HEK293 (cell line): ENCODE results near the gene DDX46.

Experiments
- BCL11A ChIP-seq: fragments of 450-650 bp; formaldehyde crosslinking; IDR thresholded peaks from 2 replicates; pipeline ENCODE4 v1.5.1; 2016; ENCODE audit warnings: low read depth, missing biosample characterization, missing genetic modification characterization
- HOXD13 ChIP-seq: sonication (generic); formaldehyde crosslinking; IDR thresholded peaks from 2 replicates; pipeline ENCODE4 v1.8.0; 2022; ENCODE audit warnings: missing genetic modification reagents, borderline replicate concordance
- KLF1 ChIP-seq: fragments of 450-650 bp; formaldehyde crosslinking; IDR thresholded peaks from 2 replicates; pipeline ENCODE4 v1.5.1; 2016; ENCODE audit warnings: missing biosample characterization, missing genetic modification characterization
- KLF8 ChIP-seq: fragments of 450-650 bp; formaldehyde crosslinking; IDR thresholded peaks from 2 replicates; pipeline ENCODE4 v1.5.1; 2016; ENCODE audit warnings: missing biosample characterization, missing genetic modification characterization
- OSR2 ChIP-seq: fragments of 450-650 bp; formaldehyde crosslinking; IDR thresholded peaks from 2 replicates; pipeline ENCODE4 v1.5.1; 2016; ENCODE audit warnings: missing biosample characterization, missing genetic modification characterization
- SETDB1 ChIP-seq: IDR thresholded peaks from one replicate; pipeline ENCODE4 v1.6.1; 2017; ENCODE audit warnings: mild to moderate bottlenecking, low read length, moderate library complexity, mixed read lengths; ENCODE audit not compliant: insufficient read length
- SP7 ChIP-seq: fragments of 450-650 bp; formaldehyde crosslinking; IDR thresholded peaks from 2 replicates; pipeline ENCODE4 v1.5.1; 2016; ENCODE audit warnings: missing biosample characterization, missing genetic modification characterization
- ZIC2 ChIP-seq: fragments of 450-650 bp; formaldehyde crosslinking; IDR thresholded peaks from 2 replicates; pipeline ENCODE4 v1.5.1; 2016; ENCODE audit warnings: missing biosample characterization, missing genetic modification characterization
- ZNF10 ChIP-seq: fragments of 450-650 bp; formaldehyde crosslinking; IDR thresholded peaks from 2 replicates; pipeline ENCODE4 v1.5.1; 2017; ENCODE audit warnings: missing biosample characterization, missing genetic modification characterization
- ZNF292 ChIP-seq: fragments of 450-650 bp; formaldehyde crosslinking; IDR thresholded peaks from 2 replicates; pipeline ENCODE4 v1.5.1; 2016; ENCODE audit warnings: low read depth, missing biosample characterization, missing genetic modification characterization, borderline replicate concordance
- ZNF354C ChIP-seq: fragments of 450-650 bp; formaldehyde crosslinking; IDR thresholded peaks from 2 replicates; pipeline ENCODE4 v1.5.1; 2016; ENCODE audit warnings: missing biosample characterization, missing genetic modification characterization, low read depth, borderline replicate concordance
- ZNF423 ChIP-seq: fragments of 450-650 bp; formaldehyde crosslinking; IDR thresholded peaks from 2 replicates; pipeline ENCODE4 v1.5.1; 2016; ENCODE audit warnings: missing biosample characterization, missing genetic modification characterization
- ZNF560 ChIP-seq: fragments of 450-650 bp; formaldehyde crosslinking; IDR thresholded peaks from 2 replicates; pipeline ENCODE4 v1.5.1; 2017; ENCODE audit warnings: missing biosample characterization, missing genetic modification characterization, borderline replicate concordance
- ZNF747 ChIP-seq: fragments of 450-650 bp; formaldehyde crosslinking; IDR thresholded peaks from 2 replicates; pipeline ENCODE4 v1.5.1; 2016; ENCODE audit warnings: missing biosample characterization, missing genetic modification characterization
- TF ChIP-seq, protein P1 (sequence below): sonication (generic); formaldehyde crosslinking; IDR thresholded peaks from 2 replicates; pipeline ENCODE4 v1.8.1; 2022; ENCODE audit warnings: mild to moderate bottlenecking, moderate library complexity, missing genetic modification reagents
- TF ChIP-seq, protein P2 (sequence below): fragments of 450-650 bp; formaldehyde crosslinking; IDR thresholded peaks from 2 replicates; pipeline ENCODE4 v1.5.1; 2017; ENCODE audit warnings: missing biosample characterization, missing genetic modification characterization
- TF ChIP-seq, protein P3 (sequence below): fragments of 450-650 bp; formaldehyde crosslinking; IDR thresholded peaks from 2 replicates; pipeline ENCODE4 v1.5.1; 2016; ENCODE audit warnings: missing biosample characterization, missing genetic modification characterization, low read depth
- TF ChIP-seq, protein P4 (sequence below): IDR thresholded peaks from 2 replicates; pipeline ENCODE4 v1.6.1; 2011; ENCODE audit warnings: mild to moderate bottlenecking, low read depth, low read length, borderline replicate concordance
- TF ChIP-seq, protein P5 (sequence below): fragments of 450-650 bp; formaldehyde crosslinking; IDR thresholded peaks from 2 replicates; pipeline ENCODE4 v1.5.1; 2016; ENCODE audit warnings: missing biosample characterization, missing genetic modification characterization
- TF ChIP-seq, protein P6 (sequence below): fragments of 450-650 bp; formaldehyde crosslinking; IDR thresholded peaks from 2 replicates; pipeline ENCODE4 v1.5.1; 2016; ENCODE audit warnings: missing biosample characterization, missing genetic modification characterization

DDX46 gene

DNA sequence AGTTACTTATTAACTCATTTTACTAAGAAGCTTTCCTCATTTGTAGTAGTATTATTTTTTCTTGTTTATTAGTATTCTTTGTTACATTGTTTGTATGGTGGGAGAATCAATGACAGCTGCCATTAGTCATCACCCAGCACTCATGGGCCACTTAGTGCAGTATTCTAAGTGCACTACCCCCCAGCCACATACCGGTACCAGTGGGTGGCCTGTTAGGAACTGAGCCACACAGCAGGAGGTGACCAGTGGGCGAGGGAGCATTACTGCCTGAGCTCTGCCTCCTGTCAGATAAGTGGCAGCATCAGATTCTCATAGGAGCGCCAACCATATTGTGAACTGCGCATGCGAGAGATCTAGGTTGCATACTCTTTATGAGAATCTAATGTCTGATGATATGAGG, 44.5 kb upstream of the DDX46 start (continued):
- TF ChIP-seq SP7 (tag by site-specific recombination) (0 out of 2 replicates have a peak, but pooled peaks have one; percentile 16), ZNF423 (tag by site-specific recombination) (peak; percentile 31; the same call in 1 of the 2 replicates), ZIC2 (peak; percentile 96), ZNF747 (tag by site-specific recombination) (no peak), KLF8 (tag by site-specific recombination) (no peak), ZNF292 (tag by site-specific recombination) (no peak), ZNF354C (tag by site-specific recombination) (no peak), KLF1 (tag by site-specific recombination) (no peak), ZNF10 (tag by site-specific recombination) (no peak), HOXD13 (no peak), OSR2 (tag by site-specific recombination) (peak; percentile 69), BCL11A (no peak), ZNF560 (no peak), SETDB1 (no peak)
- TF ChIP-seq, protein P1, sequence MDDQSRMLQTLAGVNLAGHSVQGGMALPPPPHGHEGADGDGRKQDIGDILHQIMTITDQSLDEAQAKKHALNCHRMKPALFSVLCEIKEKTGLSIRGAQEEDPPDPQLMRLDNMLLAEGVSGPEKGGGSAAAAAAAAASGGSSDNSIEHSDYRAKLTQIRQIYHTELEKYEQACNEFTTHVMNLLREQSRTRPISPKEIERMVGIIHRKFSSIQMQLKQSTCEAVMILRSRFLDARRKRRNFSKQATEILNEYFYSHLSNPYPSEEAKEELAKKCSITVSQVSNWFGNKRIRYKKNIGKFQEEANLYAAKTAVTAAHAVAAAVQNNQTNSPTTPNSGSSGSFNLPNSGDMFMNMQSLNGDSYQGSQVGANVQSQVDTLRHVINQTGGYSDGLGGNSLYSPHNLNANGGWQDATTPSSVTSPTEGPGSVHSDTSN (CRISPR knock-in tag): no peak
- TF ChIP-seq, protein P2, sequence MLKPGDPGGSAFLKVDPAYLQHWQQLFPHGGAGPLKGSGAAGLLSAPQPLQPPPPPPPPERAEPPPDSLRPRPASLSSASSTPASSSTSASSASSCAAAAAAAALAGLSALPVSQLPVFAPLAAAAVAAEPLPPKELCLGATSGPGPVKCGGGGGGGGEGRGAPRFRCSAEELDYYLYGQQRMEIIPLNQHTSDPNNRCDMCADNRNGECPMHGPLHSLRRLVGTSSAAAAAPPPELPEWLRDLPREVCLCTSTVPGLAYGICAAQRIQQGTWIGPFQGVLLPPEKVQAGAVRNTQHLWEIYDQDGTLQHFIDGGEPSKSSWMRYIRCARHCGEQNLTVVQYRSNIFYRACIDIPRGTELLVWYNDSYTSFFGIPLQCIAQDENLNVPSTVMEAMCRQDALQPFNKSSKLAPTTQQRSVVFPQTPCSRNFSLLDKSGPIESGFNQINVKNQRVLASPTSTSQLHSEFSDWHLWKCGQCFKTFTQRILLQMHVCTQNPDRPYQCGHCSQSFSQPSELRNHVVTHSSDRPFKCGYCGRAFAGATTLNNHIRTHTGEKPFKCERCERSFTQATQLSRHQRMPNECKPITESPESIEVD: peak; percentile 36; the same call in 1 of the 2 replicates
- TF ChIP-seq, protein P3, sequence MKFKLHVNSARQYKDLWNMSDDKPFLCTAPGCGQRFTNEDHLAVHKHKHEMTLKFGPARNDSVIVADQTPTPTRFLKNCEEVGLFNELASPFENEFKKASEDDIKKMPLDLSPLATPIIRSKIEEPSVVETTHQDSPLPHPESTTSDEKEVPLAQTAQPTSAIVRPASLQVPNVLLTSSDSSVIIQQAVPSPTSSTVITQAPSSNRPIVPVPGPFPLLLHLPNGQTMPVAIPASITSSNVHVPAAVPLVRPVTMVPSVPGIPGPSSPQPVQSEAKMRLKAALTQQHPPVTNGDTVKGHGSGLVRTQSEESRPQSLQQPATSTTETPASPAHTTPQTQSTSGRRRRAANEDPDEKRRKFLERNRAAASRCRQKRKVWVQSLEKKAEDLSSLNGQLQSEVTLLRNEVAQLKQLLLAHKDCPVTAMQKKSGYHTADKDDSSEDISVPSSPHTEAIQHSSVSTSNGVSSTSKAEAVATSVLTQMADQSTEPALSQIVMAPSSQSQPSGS (tag by site-specific recombination): no peak
- TF ChIP-seq, protein P4, sequence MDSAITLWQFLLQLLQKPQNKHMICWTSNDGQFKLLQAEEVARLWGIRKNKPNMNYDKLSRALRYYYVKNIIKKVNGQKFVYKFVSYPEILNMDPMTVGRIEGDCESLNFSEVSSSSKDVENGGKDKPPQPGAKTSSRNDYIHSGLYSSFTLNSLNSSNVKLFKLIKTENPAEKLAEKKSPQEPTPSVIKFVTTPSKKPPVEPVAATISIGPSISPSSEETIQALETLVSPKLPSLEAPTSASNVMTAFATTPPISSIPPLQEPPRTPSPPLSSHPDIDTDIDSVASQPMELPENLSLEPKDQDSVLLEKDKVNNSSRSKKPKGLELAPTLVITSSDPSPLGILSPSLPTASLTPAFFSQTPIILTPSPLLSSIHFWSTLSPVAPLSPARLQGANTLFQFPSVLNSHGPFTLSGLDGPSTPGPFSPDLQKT: no peak
- TF ChIP-seq, protein P5, sequence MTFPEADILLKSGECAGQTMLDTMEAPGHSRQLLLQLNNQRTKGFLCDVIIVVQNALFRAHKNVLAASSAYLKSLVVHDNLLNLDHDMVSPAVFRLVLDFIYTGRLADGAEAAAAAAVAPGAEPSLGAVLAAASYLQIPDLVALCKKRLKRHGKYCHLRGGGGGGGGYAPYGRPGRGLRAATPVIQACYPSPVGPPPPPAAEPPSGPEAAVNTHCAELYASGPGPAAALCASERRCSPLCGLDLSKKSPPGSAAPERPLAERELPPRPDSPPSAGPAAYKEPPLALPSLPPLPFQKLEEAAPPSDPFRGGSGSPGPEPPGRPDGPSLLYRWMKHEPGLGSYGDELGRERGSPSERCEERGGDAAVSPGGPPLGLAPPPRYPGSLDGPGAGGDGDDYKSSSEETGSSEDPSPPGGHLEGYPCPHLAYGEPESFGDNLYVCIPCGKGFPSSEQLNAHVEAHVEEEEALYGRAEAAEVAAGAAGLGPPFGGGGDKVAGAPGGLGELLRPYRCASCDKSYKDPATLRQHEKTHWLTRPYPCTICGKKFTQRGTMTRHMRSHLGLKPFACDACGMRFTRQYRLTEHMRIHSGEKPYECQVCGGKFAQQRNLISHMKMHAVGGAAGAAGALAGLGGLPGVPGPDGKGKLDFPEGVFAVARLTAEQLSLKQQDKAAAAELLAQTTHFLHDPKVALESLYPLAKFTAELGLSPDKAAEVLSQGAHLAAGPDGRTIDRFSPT (tag by site-specific recombination): peak; percentile 6; the same call in 1 of the 2 replicates
- TF ChIP-seq, protein P6, sequence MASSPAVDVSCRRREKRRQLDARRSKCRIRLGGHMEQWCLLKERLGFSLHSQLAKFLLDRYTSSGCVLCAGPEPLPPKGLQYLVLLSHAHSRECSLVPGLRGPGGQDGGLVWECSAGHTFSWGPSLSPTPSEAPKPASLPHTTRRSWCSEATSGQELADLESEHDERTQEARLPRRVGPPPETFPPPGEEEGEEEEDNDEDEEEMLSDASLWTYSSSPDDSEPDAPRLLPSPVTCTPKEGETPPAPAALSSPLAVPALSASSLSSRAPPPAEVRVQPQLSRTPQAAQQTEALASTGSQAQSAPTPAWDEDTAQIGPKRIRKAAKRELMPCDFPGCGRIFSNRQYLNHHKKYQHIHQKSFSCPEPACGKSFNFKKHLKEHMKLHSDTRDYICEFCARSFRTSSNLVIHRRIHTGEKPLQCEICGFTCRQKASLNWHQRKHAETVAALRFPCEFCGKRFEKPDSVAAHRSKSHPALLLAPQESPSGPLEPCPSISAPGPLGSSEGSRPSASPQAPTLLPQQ (tag by site-specific recombination): no peak
